NCI-H2081 (cell line): Measurements from ENCODE around the gene FADS1.

Experiments used
- DNase-seq, 2 experiments: peaks; one replicate each; lab custom pipeline; 2025; lab: John Stamatoyannopoulos, UW

Gene FADS1

DNA sequence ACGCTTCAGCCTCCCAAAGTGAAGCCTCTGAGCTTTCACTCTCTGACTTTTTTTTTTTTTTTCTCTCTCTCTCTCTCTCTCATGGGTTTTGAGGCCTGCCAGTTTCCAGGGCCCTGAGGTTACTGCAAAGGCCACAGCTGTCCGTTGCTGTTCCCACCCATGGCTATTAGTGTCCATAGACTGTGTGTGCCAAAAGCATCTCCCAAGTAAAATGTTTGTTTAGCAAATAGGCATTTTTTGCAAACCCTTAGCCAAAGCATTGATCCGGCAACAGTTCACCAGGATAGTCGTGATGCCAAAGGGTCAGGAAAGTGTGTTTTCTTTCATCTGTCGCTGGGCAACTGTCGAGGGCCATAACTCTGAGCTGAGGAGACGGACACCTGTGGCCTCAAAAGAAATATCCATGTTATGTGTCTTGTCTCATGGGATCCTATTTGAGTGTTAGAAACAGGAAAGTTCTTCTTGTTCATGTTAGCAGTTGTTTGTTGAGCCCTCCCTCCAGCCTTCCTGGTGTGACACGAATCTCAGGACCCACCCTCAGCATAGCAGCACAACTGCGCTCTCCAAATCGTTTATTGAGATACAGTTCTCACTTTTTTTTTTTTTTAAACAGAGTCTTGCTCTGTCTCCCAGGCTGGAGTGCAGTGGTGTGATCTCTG is 29.7 kb upstream of the FADS1 start:
- no peak for DNase-seq

DNA sequence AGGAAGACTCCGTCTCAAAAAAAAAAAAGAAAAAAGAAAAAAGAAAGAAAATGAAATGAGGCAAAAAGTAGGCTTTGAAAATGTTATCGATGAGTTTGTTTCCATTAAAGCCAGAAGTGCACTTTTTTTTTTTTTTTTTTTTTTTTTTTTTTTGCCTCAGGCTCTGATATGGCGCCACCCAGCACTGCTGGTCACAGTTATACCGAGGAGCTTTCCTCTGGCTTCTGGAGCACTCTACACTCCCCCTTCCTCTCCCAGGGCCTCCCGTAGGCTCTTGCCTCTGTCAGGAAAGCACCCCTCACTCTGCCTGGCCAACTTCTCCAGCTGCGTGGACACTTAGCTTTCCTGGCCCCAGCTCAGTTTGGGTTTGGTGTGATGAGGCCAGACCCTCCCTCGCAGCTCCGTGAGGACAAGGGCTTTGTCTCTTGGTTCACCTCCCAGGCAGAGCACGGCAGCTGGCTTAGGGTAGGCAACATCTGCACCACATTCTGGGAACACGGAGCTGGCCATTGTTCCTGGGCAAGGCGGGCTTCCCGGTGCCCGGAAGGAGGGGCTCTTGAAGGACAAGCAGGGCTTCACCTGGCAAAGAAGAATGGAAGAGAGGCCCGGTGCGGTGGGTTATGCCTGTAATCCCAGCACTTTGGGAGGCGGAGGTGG is 28.2 kb upstream of the FADS1 start:
- DNase-seq: no peak

DNA sequence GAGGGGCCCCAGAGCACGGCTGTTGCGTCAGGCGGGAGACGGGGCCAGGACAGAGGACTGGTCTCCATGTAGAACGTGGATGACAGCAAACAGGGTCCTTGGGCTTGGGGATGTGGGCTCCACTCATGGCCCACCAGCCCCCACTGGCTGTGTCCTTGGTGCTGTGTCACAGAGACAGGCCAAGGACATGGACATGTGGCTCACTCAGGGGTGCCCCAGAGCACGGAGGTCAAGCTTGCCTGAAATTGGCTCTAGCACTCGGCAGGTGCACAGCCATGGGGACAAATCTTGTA is 25.7 kb upstream of the FADS1 start:
- DNase-seq: no peak

DNA sequence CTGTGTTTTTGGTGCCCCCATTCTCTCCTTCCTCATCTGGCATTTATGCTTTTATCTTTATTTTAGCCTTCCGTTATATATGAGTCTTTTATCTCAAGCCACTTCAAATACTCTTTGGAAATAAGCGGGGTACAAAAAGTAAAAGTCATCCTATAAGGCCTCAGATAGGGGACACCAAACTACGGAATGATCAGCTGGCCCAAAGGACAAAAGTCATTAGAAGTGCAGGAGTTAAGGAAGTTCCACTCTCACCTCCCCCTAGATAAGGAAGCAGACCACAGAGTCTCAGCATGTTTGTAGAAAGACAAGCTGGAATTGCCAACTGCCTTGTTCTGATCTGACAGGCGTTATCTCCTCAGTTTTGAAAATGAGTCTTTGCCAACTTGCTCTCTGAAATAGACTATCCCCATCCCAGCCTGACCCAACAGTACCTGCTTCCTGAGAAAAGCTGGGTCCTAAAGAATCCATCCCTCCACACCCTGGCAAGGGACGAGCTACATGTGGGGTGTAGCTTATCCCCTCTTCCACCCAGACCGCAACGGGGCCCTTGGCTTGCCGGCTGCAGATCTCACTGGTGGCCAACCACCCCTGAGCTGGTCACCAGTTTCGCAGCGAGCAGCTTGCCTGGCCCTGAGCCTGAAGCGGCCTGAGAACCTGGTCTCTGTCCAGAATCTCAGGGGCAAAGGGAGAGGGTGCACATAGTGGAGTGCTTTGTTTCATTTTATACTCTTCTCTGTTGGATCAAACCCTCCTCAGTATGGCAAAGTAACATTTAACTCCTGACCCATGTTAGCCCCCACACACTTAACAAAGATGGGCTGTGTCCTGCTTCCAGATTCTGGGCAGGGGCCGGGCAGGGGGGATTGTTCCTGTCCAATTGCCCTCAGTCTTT is 25.1 kb upstream of the FADS1 start:
- DNase-seq: no peak

DNA sequence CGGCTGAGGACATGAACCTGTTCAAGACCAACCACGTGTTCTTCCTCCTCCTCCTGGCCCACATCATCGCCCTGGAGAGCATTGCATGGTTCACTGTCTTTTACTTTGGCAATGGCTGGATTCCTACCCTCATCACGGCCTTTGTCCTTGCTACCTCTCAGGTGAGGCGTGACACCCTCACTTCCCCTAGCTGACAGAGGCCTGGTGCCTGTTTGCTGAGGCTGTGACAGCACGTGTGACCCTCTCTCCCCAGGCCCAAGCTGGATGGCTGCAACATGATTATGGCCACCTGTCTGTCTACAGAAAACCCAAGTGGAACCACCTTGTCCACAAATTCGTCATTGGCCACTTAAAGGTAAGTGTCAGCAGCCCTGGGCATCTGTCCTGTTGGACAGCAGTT is 23.6 kb upstream of the FADS1 start:
- no peak for DNase-seq

DNA sequence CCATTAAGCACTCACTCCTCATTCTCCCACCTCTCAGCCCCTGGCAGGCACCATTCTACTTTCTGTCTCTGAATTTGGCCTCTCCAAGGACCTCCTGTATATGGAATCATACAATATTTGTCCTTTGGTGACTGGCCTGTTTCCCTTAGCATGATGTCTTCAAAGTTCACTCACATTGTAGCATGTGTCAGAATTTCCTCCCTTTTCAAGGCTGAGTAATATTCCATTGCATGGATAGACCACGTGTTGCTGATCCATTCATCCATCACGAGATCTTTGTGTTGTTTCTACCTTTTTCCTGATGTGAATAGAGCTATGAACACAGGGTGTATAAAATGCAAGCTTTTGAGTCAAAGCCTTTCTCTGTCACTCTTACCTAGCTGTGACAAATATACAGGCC is 22.9 kb upstream of the FADS1 start:
- DNase-seq: no peak

DNA sequence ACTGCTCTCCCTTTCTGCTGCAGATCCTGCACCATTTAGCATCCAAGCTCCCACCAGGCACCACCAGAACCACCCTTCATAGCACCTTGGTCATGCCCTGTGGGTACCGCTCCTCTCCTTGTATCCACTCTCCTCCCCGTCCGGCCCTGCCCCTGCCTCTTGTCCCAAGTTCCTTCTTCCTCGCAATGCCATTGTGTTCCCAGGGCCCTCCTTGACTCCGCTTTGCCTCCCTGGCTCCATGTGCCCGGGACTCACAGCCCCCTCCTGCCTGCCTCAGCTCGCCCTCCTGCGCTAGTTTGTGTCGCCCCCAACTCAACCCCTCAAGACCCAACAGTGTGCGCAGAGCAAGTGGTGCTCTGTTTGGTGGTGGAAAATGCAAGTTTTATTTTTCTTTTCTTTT is 22.1 kb upstream of the FADS1 start:
- DNase-seq: no peak

DNA sequence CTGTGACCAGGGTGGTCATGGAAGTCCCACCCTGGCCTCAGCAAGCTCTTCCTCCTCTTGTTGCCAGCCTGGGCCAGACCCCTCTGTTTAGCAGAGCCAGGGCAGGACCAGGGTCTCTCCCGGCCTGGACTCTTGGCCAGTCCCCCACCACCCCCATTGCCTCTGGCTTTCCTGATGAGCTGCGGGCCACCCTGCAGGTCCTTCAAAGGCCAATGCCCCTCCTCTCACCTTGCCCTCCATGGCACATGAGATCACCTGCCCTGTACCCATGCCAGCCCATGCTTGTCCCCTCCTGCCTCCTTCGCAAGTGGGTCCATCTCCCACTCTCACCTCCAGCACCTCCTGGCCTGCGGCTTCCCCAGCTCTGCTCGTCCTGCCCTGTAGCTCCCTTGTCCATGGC is 21.7 kb upstream of the FADS1 start:
- DNase-seq: no peak

DNA sequence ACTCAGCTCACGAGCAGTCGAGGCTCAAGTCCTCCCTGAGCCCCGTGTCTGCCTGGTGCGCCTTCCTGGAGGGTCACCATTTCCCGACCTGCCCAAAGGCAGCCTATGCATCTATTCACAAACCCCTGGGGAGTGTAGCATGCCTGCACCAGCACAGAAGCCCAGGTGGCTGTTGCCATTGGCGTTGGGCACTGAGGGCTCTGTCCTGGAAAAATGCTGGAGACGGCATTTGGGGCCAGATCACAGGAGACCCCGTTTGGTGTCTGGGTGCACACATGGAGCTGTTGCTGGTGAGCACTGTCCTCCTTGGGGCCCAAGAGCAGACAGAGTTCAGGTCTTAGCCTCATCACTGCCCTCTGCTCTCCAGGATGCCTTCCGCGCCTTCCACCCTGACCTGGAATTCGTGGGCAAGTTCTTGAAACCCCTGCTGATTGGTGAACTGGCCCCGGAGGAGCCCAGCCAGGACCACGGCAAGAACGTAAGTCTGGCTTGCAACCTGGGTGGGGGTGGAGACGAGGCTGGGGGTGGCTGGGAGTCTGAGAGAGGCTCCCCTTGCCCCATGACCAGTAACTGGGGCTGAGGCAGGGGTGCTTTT is 20.7 kb upstream of the FADS1 start:
- no peak for DNase-seq

DNA sequence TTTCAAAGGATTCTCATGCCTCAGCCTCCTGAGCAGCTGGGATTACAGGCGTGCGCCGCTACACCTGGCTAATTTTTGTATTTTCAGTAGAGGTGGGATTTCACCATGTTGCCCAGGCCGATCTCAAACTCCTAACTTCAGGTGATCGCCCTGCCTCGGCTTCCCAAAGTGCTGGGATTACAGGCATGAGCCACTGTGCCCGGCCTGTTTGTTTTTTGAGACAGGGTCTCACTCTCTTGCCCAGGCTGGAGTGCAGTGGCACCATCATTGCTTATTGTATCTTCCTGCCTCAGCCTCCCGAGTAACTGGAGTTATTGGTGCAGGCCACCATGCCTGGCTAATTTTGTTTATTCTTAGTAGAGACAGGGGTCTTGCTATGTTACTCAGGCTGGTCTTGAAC is 19.4 kb upstream of the FADS1 start:
- DNase-seq: no peak

DNA sequence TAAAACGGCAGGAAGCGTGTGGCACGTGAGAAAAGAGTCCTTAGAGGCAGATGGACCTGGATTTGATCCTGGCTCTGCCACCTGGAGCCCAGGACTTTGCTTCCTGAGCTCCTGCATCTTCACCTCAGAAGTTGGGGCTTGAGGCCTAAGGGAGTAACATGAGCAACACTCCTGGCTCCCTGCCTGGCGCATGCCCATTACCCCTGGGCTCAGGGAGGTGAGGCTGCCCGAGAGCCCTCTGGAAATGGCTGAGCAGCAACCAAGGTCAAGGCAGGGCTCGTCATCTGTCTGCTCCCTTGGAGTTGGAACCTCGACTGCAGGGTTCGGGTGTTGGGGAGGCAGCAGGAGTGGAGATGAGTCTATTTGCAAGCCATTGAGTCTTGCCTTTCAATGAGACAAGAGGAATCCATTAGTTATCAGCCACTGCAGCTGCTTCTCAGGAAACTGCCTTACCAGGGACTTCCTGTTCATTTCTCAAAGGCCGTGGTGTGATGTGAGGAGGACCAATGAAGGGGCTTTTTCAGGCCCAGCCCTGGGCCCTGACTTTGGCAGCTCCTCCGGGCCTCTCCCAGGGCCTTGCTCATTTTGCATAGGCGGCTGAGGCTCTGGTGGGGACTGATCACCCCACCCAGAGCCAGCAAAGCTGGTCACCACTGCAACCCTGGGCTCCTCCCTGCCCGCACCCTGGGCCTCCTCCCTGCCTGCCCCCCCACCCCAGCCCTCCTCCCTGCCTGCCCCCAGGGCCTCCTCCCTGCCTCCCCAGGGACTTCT is 17.7 kb upstream of the FADS1 start:
- DNase-seq: peak; percentile 49 to 78

DNA sequence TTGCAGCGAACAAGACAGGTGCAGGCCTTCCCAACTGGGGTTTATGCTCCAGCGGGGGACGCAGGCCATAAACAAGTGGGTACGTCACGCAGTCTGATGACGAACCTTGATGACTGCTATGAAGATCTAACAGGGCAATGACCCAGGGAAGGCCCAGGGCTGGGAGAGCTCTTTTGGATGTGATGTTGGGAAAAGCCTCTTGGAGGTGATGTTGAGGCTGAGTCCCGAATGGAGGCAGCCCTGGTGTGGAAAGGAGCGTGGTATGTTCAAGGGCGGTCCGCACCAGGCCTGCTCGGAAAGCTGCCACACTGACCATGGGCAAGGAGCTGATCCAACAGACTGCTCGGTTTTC is 17.1 kb upstream of the FADS1 start:
- no peak for DNase-seq

DNA sequence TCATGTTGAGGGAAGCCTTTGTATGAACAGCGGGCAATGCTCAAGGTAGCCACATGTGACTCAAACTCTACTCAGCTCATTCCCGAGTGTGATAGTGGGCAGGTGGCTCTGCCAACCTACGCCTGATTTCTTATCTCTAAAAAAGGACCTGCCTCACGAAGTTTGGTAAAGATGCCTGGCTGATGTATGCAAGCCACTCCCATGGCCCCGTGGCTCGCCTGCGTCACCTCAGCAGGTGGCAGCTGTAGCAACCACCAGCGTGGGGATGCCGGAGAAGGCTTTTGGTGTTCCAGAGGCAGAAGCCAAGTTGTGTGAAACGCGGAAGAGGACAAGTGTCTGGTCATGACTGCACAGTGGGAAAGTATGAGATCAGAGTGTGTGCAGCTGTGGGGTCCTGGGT is 16.7 kb upstream of the FADS1 start:
- DNase-seq: peak in 1 of 2 experiments; percentile 34

DNA sequence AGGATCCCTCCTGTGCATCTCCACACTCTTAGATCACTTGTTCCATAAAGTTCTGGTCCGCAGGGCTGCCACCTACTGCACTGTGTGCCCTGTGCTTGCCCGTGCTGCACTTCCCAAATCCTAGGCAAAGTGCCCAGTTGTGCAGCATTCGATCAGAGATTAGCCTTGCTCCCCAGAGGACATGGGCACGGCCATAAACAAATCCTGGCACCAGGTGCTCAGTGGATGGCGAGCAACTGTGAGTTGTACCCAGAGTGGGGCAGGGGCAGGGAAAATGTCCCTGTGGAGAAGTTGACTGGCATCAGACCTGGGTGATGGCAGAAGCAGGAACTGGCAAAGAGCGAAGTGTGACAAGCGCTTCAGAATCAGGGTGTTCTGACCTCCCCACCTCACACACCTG is 16.0 kb upstream of the FADS1 start:
- no peak for DNase-seq

DNA sequence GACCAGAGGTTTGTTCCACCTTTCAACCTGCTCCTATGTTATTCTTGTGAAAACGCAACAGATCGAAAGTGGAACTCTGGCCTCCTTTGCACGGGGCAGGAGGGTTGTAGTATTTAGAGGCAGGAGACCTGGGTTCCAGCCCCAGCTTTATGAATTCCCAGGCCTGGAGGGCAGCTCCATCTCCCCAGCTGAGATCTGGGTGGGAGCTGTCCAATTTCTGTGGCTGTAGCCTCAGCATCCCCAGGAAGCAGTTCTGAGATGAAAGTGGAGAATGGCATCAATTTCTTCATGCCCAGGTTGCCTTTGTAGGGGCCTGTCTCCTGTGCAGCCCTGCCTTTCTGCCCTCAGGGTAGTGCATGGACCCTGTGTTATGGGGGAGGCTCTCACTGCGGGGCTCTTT is 15.4 kb upstream of the FADS1 start:
- no peak for DNase-seq

DNA sequence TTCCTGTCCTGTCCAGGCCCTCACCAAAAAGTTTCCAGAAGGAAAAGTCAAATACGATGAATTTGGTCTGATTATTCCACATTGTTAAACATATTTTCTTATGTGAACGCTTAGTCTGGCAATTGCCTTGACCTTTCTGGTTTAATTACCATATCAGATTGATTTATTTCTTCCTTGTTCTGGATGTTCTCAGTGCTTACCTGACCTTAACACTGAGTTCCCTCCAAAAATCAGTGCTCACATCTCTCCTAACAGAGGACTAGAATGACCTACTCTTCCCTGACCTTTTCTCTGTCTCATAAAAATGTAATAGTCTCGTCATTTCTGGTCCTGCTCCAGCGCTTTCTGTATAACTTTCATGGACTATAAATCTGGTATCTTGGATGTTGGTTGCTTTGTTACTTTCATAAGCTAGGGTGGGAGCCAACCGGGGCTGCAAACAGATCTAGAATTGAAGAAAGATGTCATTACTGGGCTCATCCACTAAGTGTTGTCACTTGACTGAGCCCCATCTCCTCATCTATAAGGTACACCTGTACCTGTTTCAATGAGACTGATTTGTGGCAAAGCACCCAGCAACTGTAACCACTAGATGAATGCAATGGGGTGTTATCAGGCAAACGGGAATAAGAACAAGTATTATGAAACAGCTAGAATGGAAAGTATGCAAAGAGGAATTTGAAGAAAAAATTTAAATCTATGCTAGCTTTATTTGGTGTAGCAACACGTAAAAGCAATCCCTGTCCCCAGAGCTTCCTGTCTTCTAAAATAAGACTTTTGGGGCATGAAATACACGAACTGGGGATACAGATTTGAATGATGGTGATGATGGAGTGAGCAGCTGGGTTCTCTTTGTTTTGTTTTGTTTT is 13.7 kb upstream of the FADS1 start:
- DNase-seq: no peak

DNA sequence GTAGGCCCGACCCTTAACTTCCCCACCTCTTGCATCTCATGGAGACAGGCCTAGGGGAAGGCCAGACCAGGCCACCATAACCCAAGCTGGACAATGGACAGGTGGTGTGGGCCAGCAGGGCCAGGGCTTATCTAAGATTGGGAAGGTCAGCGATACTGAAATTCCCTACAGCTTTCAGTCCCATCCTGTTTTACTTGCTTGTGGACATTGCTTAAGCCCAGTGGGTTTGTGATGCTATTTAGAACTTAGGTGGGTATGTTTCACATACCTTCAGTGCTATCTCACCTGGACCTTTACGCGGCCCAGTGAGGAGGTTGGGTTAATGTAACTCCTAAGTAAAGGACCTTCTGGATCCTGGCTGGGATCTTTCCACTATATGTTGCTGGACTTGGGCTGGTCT is 13.0 kb upstream of the FADS1 start:
- DNase-seq: no peak

DNA sequence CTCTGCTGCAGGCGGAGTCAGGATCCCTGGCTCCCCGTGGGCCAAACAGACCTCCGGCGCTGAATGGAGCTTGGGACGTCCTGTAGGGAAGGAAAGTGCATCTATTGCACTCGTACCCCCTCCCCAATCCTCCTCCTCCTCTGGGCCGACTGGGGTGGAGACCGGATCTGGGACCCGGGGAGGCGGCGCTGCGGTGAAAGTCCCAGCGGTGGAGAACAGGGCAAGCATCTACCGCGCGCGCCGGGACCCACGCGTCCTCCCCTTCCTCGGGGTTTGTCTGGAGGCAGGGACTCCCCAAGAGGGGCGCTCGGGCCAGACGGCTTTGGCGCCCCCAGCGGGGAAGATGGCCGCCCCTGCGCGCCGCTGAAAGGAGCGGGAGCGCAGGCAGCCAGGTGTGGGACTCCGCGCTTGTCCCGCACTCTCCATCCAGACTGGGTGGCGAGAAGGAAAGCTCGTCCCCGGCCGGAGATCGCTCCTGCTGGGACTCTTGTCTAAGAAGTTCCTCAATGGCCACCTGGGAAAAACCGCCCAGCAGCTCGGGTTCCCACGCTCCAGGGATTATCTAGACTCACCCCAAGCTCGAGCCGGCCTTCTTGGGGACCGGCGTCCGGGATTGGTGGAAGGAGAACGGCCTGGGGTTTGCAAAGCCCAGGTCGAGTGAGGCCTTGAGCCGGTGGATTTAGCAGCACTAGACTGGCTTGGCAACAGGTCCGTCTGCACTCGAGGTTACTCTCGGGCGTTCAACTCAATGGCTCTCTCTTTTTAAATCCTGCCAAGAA is 12.0 kb upstream of the FADS1 start:
- DNase-seq: peak; percentile 17 to 52

DNA sequence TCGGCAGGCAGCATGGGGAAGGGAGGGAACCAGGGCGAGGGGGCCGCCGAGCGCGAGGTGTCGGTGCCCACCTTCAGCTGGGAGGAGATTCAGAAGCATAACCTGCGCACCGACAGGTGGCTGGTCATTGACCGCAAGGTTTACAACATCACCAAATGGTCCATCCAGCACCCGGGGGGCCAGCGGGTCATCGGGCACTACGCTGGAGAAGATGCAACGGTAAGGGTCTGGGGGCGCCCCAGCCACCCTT is 11.5 kb upstream of the FADS1 start:
- no peak for DNase-seq

DNA sequence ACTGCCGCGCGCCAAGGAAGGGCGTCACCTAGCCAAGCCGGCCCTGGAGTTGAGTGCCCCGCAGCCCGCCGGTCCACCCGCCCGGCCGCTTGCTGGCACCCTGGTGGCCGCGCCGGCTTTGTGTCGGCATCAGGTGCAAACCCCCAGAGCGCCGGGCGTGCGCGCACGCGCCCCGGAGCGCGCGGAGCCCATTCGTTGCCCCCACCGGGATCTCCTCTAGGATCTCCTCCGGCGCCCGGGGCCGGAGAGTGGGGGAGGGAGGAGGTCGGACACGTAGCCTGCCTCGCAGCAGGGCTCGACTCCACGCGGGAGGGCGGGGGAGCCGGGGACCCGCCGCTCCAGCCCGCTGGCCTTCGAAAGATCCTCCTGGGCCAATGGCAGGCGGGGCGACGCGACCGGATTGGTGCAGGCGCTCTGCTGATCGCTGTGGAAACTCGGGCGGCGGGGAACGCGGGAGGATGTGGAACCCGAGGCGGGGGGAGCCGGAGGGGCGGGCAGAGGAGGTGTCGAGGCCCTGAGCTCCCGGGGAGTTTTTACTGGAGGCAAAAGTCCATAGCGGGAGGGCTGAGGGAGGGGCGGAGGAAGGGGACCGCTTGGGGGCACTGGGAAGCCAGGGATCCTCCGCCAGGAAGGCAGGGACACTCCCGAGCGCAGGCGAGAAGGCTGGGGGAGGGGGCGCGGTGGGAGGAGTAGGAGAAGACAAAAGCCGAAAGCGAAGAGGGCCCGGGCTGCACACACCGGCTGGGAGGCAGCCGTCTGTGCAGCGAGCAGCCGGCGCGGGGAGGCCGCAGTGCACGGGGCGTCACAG is 11.0 kb upstream of the FADS1 start, which contains the start of gene FADS2:
Gene FADS2, plus strand, starts transcription at position 730 of the 808 bp plus-strand sequence. CDS start 91 bp downstream, outside the sequence.
- DNase-seq: peak; percentile 99
